NCI-H1694 (cell line): ENCODE results near the gene TRIM9.
A peak's percentile ranks its signal among the peaks of the same experiment; 100 is the strongest.
"Not testable (repeated sequence)": the region's sequence is repeated elsewhere in the genome, so short reads cannot be mapped to it uniquely, and the experiment has no call there.

Experiments
- DNase-seq: peaks from one replicate; lab custom pipeline; 2025; lab: John Stamatoyannopoulos, UW

Gene TRIM9

DNA sequence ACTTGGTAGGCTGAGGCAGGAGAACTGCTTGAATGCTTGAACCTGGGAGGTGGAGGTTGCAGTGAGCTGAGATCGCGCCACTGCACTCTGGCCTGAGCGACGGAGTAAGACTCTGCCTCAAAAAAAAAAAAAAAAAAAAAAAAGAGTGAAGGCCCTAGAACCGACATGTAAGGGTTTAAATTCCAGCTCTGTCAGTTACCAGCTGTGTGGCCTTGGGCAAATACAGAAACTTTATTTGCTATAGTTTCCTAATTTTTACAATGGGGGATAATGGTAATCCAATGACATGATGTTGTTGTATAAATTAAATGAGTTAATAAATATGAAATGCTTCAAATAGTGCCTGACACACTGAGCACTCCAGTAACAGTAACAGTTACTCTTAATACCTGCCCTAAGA, 131.0 kb downstream of the TRIM9 start:
- DNase-seq, result no peak

DNA sequence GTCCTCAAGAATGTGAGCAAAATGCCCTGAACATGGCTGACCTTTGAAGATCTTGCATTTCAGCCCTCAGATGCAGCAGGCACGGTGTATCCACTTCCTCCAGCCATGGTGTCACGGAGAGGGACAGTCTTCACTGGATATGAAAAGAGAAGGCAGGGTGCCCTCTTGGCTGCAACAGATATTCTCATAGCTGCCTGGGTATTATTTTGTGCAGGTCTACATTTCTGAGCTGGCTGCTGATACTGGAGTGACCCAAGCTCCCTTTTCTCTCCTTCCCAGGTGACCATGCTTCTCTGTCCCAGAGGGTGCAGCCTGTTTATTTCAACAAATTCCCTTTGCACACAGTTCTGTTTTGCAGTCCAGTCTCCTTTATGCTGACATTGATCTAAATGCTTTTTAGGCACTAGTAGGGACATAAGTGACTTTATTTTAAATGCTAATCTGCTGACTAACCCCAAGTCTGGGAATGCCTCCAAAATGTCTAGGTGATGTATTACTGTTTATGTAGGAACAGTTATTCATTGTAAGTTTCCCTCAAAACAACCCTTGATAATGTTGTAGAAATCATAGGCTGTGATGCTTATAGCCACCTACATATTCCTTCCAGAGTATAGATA, 133.2 kb downstream of the TRIM9 start:
- DNase-seq, result peak; percentile 51

DNA sequence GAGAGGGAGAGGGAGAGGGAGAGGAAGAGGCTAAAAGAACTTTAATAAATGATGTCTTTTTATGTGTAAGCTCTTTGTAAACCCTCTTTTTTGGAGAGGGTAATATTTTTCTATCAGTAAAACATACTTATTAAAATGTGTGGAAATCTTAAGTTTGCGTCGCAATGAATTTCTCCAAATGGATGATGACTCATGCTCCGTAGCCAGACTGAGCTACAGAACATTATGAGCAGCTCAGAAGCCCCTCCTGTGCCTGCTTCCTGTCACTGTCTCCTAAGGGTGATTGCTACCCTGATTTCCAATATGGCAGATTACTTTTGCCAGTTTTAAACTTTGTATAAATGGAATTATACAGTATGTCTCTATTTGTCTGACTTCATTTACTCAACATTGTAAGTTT, 137.6 kb downstream of the TRIM9 start:
- DNase-seq, result no peak

DNA sequence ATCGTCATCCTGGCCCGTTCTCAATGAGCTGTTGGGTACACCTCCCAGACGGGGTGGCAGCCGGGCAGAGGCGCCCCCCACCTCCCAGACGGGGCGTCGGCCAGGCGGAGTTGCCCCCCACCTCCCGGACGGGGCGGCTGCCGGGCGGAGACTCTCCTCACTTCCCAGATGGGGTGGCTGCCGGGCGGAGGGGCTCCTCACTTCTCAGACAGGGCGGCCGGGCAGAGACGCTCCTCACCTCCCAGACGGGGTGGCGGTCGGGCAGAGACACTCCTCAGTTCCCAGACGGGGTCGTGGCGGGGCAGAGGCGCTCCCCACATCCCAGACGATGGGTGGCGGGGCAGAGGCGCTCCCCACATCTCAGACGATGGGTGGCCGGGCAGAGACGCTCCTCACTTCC, 138.5 kb downstream of the TRIM9 start:
- not testable (repeated sequence) for DNase-seq

GRCh38 chr14:50955373-50956043, 139.4 kb downstream of the TRIM9 start:
- peak; percentile 36 for DNase-seq

GRCh38 chr14:50954811-50955372, 140.0 kb downstream of the TRIM9 start:
- DNase-seq, result peak; percentile 66

DNA sequence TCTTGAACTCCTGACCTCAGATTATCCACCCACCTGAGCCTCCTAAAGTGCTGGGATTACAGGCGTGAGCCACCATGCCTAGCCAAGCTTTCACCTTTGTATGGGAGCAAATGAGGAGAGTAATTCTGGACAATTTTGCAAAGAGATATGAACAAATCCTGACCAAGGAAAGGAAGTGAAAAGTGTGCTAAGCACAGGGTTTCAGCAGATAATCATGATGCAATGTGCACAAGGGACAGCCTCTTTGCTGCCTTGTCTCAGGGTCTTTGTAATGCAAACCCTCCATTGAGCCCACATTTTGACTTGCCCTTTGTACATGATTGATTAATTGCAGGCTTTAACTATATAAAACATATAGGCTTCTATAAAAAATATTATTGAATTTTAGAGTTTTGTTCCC, 141.4 kb downstream of the TRIM9 start:
- no peak for DNase-seq

DNA sequence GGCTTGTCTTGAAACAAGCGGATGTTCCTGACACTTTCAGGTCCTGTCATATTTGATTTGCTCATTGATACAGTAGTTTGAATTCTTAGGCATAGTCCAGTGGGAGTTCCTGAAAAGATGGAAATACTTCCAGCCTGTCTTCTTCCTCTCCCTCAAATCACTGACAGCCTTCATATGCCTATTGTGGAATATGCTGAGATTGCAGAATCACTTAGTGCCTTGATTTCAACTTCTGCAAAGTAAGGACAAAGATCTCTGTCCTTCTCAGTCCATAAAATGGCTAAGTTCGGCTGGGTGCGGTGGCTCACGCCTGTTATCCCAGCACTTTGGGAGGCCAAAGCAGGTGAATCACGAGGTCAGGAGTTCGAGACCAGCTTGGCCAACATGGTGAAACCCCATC, 143.9 kb downstream of the TRIM9 start:
- DNase-seq, result no peak

GRCh38 chr14:50948205-50948604, 146.7 kb downstream of the TRIM9 start:
- no peak for DNase-seq

GRCh38 chr14:50947446-50947845, 147.5 kb downstream of the TRIM9 start:
- no peak for DNase-seq

GRCh38 chr14:50946234-50946935, 148.5 kb downstream of the TRIM9 start:
- no peak for DNase-seq

GRCh38 chr14:50944647-50945413, 150.1 kb downstream of the TRIM9 start:
- DNase-seq, result peak; percentile 14

GRCh38 chr14:50943943-50944646, 150.8 kb downstream of the TRIM9 start, which contains the start of gene PYGL:
TSS of gene PYGL (minus strand) at chr14:50944483. CDS start at chr14:50944403, 80 bp downstream.
- no peak for DNase-seq

DNA sequence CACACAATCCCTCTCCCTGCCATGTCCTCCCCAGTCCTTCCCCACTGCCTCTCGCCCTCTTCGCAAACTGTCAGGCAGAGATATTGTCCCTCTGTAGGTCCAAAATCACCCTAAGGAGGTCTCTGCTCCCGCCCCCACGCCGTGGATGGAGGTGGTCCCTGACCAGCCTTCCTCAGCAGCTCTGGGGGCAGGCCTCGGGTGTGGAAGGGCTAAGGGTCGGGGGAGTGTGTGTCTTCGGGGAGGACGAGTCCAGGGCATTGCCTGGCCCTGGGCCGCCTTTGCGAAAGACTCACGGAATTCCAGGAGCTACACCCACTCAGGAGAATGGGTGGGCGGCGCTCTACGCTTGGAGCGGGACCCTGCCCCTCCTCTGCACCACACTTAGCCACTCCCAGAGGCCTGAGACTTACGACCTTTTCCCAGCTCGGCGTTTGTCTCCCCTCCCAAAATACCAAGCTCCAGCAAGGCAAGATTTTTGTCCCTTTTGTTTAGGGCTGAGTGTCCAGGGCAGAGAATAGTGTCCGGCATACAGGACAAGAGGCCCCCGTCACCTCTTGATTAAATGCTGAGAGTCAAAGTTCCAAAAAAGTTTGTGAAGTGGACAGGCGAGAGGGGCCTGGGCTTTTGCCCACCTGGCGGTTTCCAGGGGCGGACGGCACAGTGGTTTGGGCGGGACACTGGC, 151.5 kb downstream of the TRIM9 start:
- no peak for DNase-seq

GRCh38 chr14:50941638-50942037, 153.3 kb downstream of the TRIM9 start:
- not testable (repeated sequence) for DNase-seq

- no peak for DNase-seq
Measured at GRCh38 chr14:50941151-50941550, 153.8 kb downstream of the TRIM9 start.

GRCh38 chr14:50937800-50938199, 157.1 kb downstream of the TRIM9 start:
- no peak for DNase-seq

DNA sequence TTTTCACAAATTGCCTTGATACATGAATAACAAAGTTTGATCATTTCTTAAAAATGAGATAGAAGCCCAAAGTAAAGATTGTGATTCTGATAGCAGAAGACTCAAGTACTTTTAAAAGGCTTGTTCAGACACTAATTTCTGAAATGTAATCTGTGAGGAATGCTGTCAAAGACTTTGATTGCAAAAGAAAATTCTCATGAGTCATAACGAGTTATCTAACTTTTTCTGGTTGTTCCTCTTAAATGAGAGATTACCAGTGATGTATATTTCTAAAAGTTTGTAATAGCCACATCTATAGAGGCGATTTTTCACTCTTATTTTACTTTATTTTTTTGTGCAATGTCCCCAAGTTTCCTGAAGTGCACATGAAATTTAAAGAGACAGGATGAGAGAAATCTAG, 157.6 kb downstream of the TRIM9 start:
- no peak for DNase-seq

DNA sequence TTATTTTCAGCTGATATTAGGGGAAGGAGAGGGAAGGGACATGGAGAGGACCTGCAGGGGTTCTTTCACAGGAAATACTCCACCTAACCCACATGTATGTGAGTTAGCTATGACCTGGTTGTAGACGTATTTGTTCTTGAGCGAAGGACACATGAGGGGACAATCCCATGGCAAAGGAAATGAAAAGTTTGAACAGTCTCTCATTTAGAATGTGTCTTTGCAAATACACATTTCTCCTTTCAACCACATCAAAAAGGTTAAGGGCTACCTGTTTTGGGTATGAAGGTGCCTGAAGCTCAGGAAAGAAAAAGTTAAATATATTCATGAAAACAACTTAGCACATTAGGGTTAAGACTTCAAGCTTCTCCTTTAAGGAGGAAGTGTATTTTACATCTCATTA, 158.0 kb downstream of the TRIM9 start:
- DNase-seq, result no peak

DNA sequence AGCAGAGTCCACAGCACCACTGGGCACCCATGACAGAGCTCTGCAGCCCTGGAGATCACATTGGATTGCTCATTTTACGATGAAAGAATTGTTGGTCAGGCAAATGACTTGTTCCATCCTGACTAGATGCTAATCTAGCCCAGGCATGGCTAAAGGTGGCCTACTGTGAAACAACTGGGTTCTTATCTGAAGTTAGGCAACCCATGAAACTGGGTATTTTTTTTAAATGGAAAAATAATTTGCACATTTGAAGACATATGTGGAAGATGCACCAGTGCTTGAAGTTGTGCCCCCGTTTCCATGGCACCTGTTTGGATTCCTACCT, 158.9 kb downstream of the TRIM9 start:
- DNase-seq, result no peak
